Neural progenitor cell (in vitro differentiated cells): ENCODE results near the gene NCOA1.

ENCODE experiments used
- CTCF ChIP-seq: fragments of 200-600 bp; sonication (generic); IDR thresholded peaks from 2 replicates; pipeline ENCODE4 v1.5.1; 2017; ENCODE audit warnings: antibody characterized with exemption, mild to moderate bottlenecking
- EZH2 ChIP-seq: fragments of 200-600 bp; sonication (generic); IDR thresholded peaks from 2 replicates; pipeline ENCODE4 v1.6.1; 2017; ENCODE audit warnings: antibody characterized with exemption, mild to moderate bottlenecking, moderate library complexity
- EZH2phosphoT487 ChIP-seq: fragments of 200-600 bp; sonication (generic); IDR thresholded peaks from 2 replicates; pipeline ENCODE4 v1.6.1; 2017; ENCODE audit warnings: antibody characterized with exemption

DNA sequence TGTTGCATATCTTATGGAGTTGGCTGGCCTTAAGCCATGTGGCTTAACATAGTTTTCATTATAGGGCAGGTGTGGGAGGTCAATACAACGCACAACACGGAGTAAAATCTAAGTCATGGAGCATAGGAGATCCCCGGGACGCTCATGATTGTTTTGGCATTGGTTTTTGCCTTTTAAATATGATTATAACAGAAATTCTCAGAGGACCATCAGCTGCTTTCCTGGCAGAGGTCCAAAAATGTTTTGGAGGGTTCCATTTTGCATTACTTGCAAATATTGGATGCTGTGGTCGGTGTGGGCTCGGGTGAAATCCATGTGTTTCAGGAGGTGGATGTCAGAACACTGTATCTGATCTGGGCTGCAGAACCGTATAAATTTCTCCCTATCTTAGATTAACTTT, 3.4 kb downstream of the NCOA1 start:
- TF ChIP-seq CTCF (no peak), EZH2 (no peak), EZH2phosphoT487 (no peak)
